IMR-90 (cell line): Measurements from ENCODE around the gene EEF2K. TPM values are rescaled to one million over a fixed set of nuclear protein-coding genes. Genes with fewer than 3 reads are reported as not detected.

ENCODE experiments used
- ATAC-seq: fragments of 200-7000 bp; cut with Tn5 transposase; 2 replicates; pipeline ENCODE4 v1.9.1; 2020; ENCODE audit warnings: low read depth, mild to moderate bottlenecking, moderate library complexity
- BruUV-seq: library from RNA; stranded (reverse); fragments of 400-500 nt; replicated peaks from 2 replicates; lab custom pipeline; 2021; lab: Mats Ljungman, UMichigan
- CTCF ChIA-PET: fragments of 300-600 bp; formaldehyde crosslinking; extraction: SDS; loops from one replicate; lab custom pipeline; 2021; ENCODE audit warnings: antibody characterized with exemption; lab: Yijun Ruan, JAX
- POLR2A ChIA-PET: fragments of 300-600 bp; sonication (Branson Sonifier 250); formaldehyde crosslinking; loops from one replicate; lab custom pipeline; 2022; ENCODE audit warnings: antibody characterized with exemption; ENCODE audit not compliant: unreplicated experiment; lab: Charles Lee
- DNase-seq: peaks from one replicate; pipeline ENCODE4 v3.0.0; 2013
- H2AFZ ChIP-seq: replicated peaks from 2 replicates; pipeline ENCODE3; 2013; ENCODE audit warnings: low read length, mild to moderate bottlenecking; ENCODE audit not compliant: poor library complexity
- H2AK5ac ChIP-seq: 2 replicates; pipeline ENCODE4 v1.6.1; 2013; ENCODE audit warnings: low read depth, low read length, inconsistent platforms
- H2AK9ac ChIP-seq: replicated peaks from 2 replicates; pipeline ENCODE3; 2013; ENCODE audit warnings: mild to moderate bottlenecking, low read depth, low read length, moderate library complexity; ENCODE audit not compliant: poor library complexity
- H2BK120ac ChIP-seq: 2 replicates; pipeline ENCODE4 v1.6.1; 2013; ENCODE audit warnings: low read depth, low read length, inconsistent platforms
- H2BK15ac ChIP-seq: 3 replicates; pipeline ENCODE4 v1.6.1; 2013; ENCODE audit warnings: low read depth, low read length, inconsistent platforms
- H2BK20ac ChIP-seq: 2 replicates; pipeline ENCODE4 v1.6.1; 2013; ENCODE audit warnings: low read depth, mild to moderate bottlenecking, inconsistent platforms, low read length, moderate library complexity
- H2BK5ac ChIP-seq: 2 replicates; pipeline ENCODE4 v1.6.1; 2013; ENCODE audit warnings: mild to moderate bottlenecking, low read depth, low read length, inconsistent platforms; ENCODE audit not compliant: poor library complexity, severe bottlenecking
- H3K14ac ChIP-seq: replicated peaks from 2 replicates; pipeline ENCODE4 v1.6.1; 2013; ENCODE audit warnings: low read depth, low read length, inconsistent platforms
- H3K18ac ChIP-seq: 2 replicates; pipeline ENCODE4 v1.6.1; 2013; ENCODE audit warnings: low read depth, low read length, control low read depth
- H3K23ac ChIP-seq: 2 replicates; pipeline ENCODE4 v1.6.1; 2013; ENCODE audit warnings: low read depth, low read length, inconsistent platforms
- H3K27ac ChIP-seq: 2 replicates; pipeline ENCODE4 v1.5.1; 2013; ENCODE audit warnings: mild to moderate bottlenecking, control low read depth, low read length; ENCODE audit not compliant: insufficient read depth
- H3K27me3 ChIP-seq: 2 replicates; pipeline ENCODE4 v1.6.1; 2013; ENCODE audit warnings: low read length; ENCODE audit not compliant: control insufficient read depth, insufficient read depth
- H3K36me3 ChIP-seq: 2 replicates; pipeline ENCODE4 v1.6.1; 2013; ENCODE audit warnings: low read length, mixed read lengths; ENCODE audit not compliant: control insufficient read depth, insufficient read depth
- H3K4ac ChIP-seq: 2 replicates; pipeline ENCODE4 v1.6.1; 2013; ENCODE audit warnings: low read depth, low read length, inconsistent platforms
- H3K4me1 ChIP-seq: 2 replicates; pipeline ENCODE4 v1.6.1; 2013; ENCODE audit warnings: low read length, mixed read lengths; ENCODE audit not compliant: control insufficient read depth, insufficient read depth
- H3K4me2 ChIP-seq: 2 replicates; pipeline ENCODE4 v1.6.1; 2013; ENCODE audit warnings: low read depth, mild to moderate bottlenecking, control low read depth, low read length, moderate library complexity
- H3K4me3 ChIP-seq: 2 replicates; pipeline ENCODE4 v1.5.1; 2013; ENCODE audit warnings: low read depth, mild to moderate bottlenecking, control low read depth, low read length, moderate library complexity; ENCODE audit not compliant: insufficient read depth
- H3K56ac ChIP-seq: 2 replicates; pipeline ENCODE4 v1.6.1; 2013; ENCODE audit warnings: low read length, inconsistent platforms; ENCODE audit not compliant: insufficient read depth; ENCODE audit errors: extremely low read depth
- H3K79me1 ChIP-seq, 2 experiments: 2 replicates each; pipeline ENCODE4 v1.6.1; 2013; ENCODE audit warnings: low read length in 2 of 2, inconsistent platforms in 1 of 2, low read depth in 1 of 2
- H3K9ac ChIP-seq: 2 replicates; pipeline ENCODE4 v1.6.1; 2013; ENCODE audit warnings: low read depth, low read length, control low read depth
- H3K9me1 ChIP-seq: 2 replicates; pipeline ENCODE4 v1.6.1; 2013; ENCODE audit warnings: low read length, inconsistent platforms; ENCODE audit not compliant: insufficient read depth
- H3K9me3 ChIP-seq: 2 replicates; pipeline ENCODE4 v1.6.1; 2013; ENCODE audit warnings: low read length; ENCODE audit not compliant: control insufficient read depth, insufficient read depth
- H4K20me1 ChIP-seq: 2 replicates; pipeline ENCODE4 v1.6.1; 2013; ENCODE audit warnings: low read length, inconsistent platforms; ENCODE audit not compliant: insufficient read depth
- H4K5ac ChIP-seq: 2 replicates; pipeline ENCODE4 v1.6.1; 2013; ENCODE audit warnings: mild to moderate bottlenecking, low read depth, low read length, control low read depth
- H4K8ac ChIP-seq, 2 experiments: 2 replicates each; pipeline ENCODE4 v1.6.1; 2013; ENCODE audit warnings: low read depth in 2 of 2, low read length in 2 of 2, control low read depth in 1 of 2, inconsistent platforms in 1 of 2
- H4K91ac ChIP-seq: 2 replicates; pipeline ENCODE4 v1.6.1; 2013; ENCODE audit warnings: low read depth, low read length, inconsistent platforms; ENCODE audit not compliant: insufficient read depth
- BHLHE40 ChIP-seq: fragments of 150-350 bp; IDR thresholded peaks from 2 replicates; pipeline ENCODE4 v1.6.1; 2016; ENCODE audit warnings: mild to moderate bottlenecking, low read depth, low read length
- CEBPB ChIP-seq: IDR thresholded peaks from 2 replicates; pipeline ENCODE4 v1.6.1; 2012; ENCODE audit warnings: low read depth, low read length, improper control_type of control experiment
- WGBS, 2 experiments: methylation state at CpG; one replicate each; pipeline versions ENCODE4 v1.1.5 to v1.1.7; 2013; ENCODE audit warnings: missing lambda C conversion rate in 2 of 2; ENCODE audit not compliant: insufficient read length in 1 of 2; ENCODE audit errors: extremely low coverage in 2 of 2; 5-methylcytosine and 5-hydroxymethylcytosine counted together
- dilution Hi-C: fragments of 300-500 bp; cut with HindIII; formaldehyde crosslinking; loops from one replicate; pipeline ENCODE4 v1.14.3; 2018; ENCODE audit warnings: low sequenced_read_pairs; ENCODE audit not compliant: unreplicated experiment
- in situ Hi-C: fragments of 300-500 bp; cut with MboI; formaldehyde crosslinking; loops from 3 replicates; pipeline ENCODE4 v1.14.3; 2019; ENCODE audit warnings: low sequenced_read_pairs, inconsistent platforms, mixed read lengths
- intact Hi-C: fragments of 100-400 bp; cut with micrococcal nuclease; formaldehyde crosslinking; loops from 2 replicates; pipeline ENCODE4 v1.10.0; 2022
- polyA plus RNA-seq, 3 experiments: library from polyadenylated mRNA; depleted of rRNA; stranded (reverse); fragments of >200 nt; gene quantifications; 2 replicates each; pipeline ENCODE4 v1.2.3, GENCODE V29; 2012; ENCODE audit warnings: low replicate concordance in 1 of 3
- total RNA-seq: library from RNA; depleted of rRNA; stranded (reverse); fragments of >200 nt; gene quantifications from 2 replicates; pipeline ENCODE4 v1.2.3, GENCODE V29; 2012

EEF2K gene
- total and polyA plus RNA-seq, 2 of the 4 experiments (the other 2 are of a cell fraction): 9.7 to 16.5 TPM

GRCh38 chr16:22284637-22285036 lies 78.6 kb downstream of the EEF2K start:
- intact Hi-C loops: no loop called here
- Histone ChIP-seq H3K79me1 (no peaks in the 10 kb centered on the region), H2AK5ac (no peak overlapping the region), H3K27ac (no peak overlapping the region), H3K4ac (no peak overlapping the region), H2BK15ac (no peak overlapping the region), H3K9me3 (0 out of 2 replicates have a peak, but pooled peaks cover 2% of the 10 kb centered on the region), H3K4me1 (peaks cover 3% of the 10 kb centered on the region; the same call in 1 of the 2 replicates), H3K18ac (no peak overlapping the region), H3K36me3 (peaks cover 19% of the 10 kb centered on the region), H3K9me1 (no peaks in the 10 kb centered on the region; the same call in 1 of the 2 replicates), H3K9ac (no peak overlapping the region), H3K23ac (no peak overlapping the region), H2BK120ac (no peak overlapping the region), H2AFZ (no peak overlapping the region), H2AK9ac (no peak overlapping the region), H3K4me2 (no peak overlapping the region), H4K8ac (0 out of 4 replicates have a peak overlapping the region, but pooled peaks of 1 of the 2 experiments have one; percentile 8), H3K14ac (no peak overlapping the region), H4K5ac (peak overlapping the region; percentile 20; the same call in 1 of the 2 replicates), H4K91ac (no peak overlapping the region), H3K27me3 (no peaks in the 10 kb centered on the region), H2BK5ac (no peak overlapping the region), H3K56ac (no peak overlapping the region), H4K20me1 (no peaks in the 10 kb centered on the region), H3K4me3 (no peak overlapping the region), H2BK20ac (no peak overlapping the region)
- no CpG with 5 or more reads among the region's 9 CpGs for WGBS, 2 experiments
- ATAC-seq (peak; percentile 80), DNase-seq (peak; percentile 58)
- no TSS peak for BruUV-seq
- ChIA-PET POLR2A (no interaction called here), CTCF (interaction anchor here (0.9 kb wide), 1 partner anchor 16 kb away, joined by 8 read pairs; no protein-coding TSS in a partner anchor)
- dilution Hi-C loops: no loop called here
- TF ChIP-seq CEBPB (peak; percentile 98), BHLHE40 (no peak)
- in situ Hi-C loops: no loop called here
